DMS53 (cell line): ENCODE results near the gene UBE2S.
"Not testable (repeated sequence)": the region's sequence is repeated elsewhere in the genome, so short reads cannot be mapped to it uniquely, and the experiment has no call there.

Experiments
- DNase-seq: peaks from one replicate; lab custom pipeline; 2025; lab: John Stamatoyannopoulos, UW

The UBE2S gene

GRCh38 chr19:55406091-55406825 lies 1.3 kb downstream of the UBE2S start:
- DNase-seq = no peak

- DNase-seq = no peak
These were observed 1.9 kb downstream of the UBE2S start for GRCh38 chr19:55405638-55406037.

GRCh38 chr19:55402509-55402908 lies 5.1 kb downstream of the UBE2S start:
- DNase-seq = no peak

- not testable (repeated sequence) for DNase-seq
These were observed 6.2 kb downstream of the UBE2S start for GRCh38 chr19:55401390-55401789.

GRCh38 chr19:55400281-55401087 lies 7.1 kb downstream of the UBE2S start:
- no peak for DNase-seq

- no peak for DNase-seq
These were observed 9.2 kb downstream of the UBE2S start for GRCh38 chr19:55398200-55398925.

GRCh38 chr19:55392820-55393761 lies 14.5 kb downstream of the UBE2S start:
- DNase-seq = no peak

- peak; percentile 59 for DNase-seq
These were observed 15.6 kb downstream of the UBE2S start for GRCh38 chr19:55391702-55392615.

- DNase-seq = peak; percentile 50
These were observed 16.4 kb downstream of the UBE2S start for GRCh38 chr19:55391191-55391670.

GRCh38 chr19:55390461-55390880 lies 17.1 kb downstream of the UBE2S start:
- DNase-seq = peak; percentile 43

- DNase-seq = no peak
These were observed 17.9 kb downstream of the UBE2S start for GRCh38 chr19:55389386-55390317.

- DNase-seq = no peak
These were observed 19.7 kb downstream of the UBE2S start for GRCh38 chr19:55387736-55388497.

GRCh38 chr19:55386493-55386971 lies 21.1 kb downstream of the UBE2S start:
- peak; percentile 49 for DNase-seq

GRCh38 chr19:55385724-55386492 lies 21.7 kb downstream of the UBE2S start, which contains the start of gene RPL28:
Gene RPL28 (plus strand): TSS chr19:55385932. CDS start chr19:55386358, 426 bp downstream.
- DNase-seq = peak; percentile 99

GRCh38 chr19:55384920-55385723 lies 22.5 kb downstream of the UBE2S start:
- peak; percentile 98 for DNase-seq
